Measurements from ENCODE around the gene MT1H.
"Not testable (repeated sequence)": the region's sequence is repeated elsewhere in the genome, so short reads cannot be mapped to it uniquely, and the experiment has no call there.

The MT1H gene

DNA sequence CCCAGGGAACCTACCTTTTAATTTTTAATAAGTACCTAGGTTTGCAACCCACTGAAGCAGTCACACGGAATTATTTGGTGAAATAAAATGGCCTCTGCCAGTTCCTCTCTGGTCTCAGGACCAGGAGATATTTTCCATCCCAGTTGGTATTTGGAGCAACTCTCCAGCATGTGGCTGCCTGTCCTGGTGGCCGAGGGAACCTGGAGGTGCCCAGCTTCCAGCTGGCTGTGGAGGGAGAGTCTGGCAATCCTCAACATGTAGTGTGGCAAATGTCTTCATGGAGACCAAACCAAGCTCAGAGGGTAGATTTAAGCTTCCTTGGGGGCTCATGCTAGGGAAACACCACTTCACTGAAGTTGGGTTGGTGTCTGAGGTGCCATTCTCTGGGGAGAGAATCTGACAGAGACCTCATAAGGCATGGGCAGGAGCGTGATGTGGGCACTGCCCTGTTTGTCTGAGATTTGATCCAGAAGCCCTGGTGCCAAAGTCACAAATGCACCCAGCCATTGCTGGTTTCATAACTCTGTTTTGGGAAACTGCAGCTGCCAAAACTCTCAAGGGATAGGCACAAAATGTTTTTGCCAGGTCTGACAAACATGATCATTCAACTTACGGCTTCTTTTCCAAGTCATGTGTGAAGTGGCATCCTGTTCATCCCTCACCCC lies 15.4 kb downstream of the MT1H start:
- no peak for DNase-seq (ENCODE audit: low spot score)

- no peak for DNase-seq (ENCODE audit: low spot score)
Measured at GRCh38 chr16:56686758-56687157, 17.1 kb downstream of the MT1H start.

GRCh38 chr16:56688762-56689161 lies 19.1 kb downstream of the MT1H start:
- DNase-seq (ENCODE audit: low spot score), result no peak

GRCh38 chr16:56689171-56689570 lies 19.6 kb downstream of the MT1H start:
- DNase-seq (ENCODE audit: low spot score), result no peak

DNA sequence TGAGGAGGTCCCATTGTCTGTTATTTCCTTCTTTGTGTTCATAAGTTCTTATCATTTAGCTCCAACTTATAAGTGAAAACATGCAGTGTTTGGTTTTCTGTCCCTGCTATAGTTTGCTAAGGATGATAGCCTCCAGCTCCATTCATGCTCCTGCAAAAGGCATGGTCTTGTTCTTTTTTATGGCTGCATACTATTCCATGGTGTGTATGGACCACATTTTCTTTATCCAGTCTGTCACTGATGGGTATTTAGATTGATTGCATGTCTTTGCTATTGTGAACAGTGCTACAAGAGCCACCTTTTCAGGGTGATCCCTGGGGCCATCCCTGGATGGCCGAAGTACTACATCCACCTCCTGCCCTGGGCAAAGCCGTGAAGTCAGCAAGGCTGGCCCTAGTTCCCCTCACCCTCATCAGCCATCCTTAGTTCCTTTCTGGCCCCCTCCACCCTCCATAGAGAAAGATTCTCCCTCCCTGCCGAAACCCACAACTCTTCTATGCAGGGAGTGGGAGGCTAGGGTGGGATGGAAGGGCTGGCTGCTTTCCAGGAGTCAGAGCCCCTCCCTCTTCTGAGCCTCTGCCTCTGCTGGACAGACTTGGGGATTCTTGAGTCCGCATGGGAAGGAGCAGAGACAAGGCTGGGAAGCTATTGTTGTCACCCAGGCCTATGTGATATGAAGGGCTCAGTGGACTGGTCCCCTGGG lies 21.0 kb downstream of the MT1H start:
- DNase-seq (ENCODE audit: low spot score), result no peak

- DNase-seq (ENCODE audit: low spot score), result no peak
Measured at GRCh38 chr16:56691885-56692284, 22.3 kb downstream of the MT1H start.

- DNase-seq (ENCODE audit: low spot score), result no peak
Measured at GRCh38 chr16:56695246-56695645, 25.6 kb downstream of the MT1H start.

DNA sequence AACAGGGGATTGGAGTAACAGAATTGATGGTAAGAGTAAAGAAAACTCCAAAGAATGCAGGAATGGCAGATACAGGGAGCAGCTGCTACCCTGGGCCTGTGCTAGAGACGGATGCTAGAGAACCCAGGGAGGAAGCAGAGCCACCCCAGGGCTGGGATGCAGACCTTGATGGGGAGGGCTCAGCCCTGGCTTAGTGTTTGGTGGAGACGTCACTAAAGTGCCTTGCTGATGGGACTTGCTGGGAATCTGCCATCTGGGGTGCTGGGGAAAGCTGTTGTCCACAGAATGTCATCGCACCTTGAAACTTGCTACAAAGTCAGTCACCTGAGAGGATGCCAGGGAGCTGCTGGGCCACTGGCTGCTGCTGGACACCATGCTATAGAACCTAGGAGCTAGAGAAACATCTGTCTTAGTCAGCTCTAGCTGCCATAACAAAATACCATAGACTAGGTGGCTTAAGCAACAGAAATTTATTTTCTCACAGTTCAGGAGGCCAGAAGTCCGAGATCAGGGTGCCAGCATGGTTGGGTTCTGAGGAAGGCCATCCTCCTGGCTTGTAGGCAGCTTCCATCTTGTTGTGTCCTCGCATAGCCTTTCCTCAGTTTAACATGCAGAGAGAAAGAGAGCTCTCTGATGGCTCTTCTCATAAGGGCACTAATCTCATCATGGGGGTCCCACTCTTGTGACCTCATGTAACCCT lies 28.0 kb downstream of the MT1H start:
- DNase-seq (ENCODE audit: low spot score), result no peak

DNA sequence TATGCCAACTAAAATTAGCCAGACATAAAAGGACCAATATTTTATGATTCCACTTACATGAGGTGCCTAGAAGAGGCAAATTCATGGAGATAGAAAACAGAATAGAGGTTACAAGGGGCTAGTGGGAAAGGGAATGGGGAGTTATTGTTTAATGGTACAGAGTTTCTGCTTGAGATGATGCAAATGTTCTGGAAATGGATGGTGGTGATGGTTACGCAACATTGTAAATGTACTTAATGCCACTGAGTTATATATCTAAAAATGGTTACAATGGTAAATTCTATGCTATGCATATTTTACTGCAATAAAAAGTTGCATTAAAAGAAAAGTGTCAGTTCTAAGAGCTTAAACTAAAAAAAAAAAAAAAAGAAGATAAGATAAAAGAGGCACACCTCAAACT lies 30.6 kb downstream of the MT1H start:
- no peak for DNase-seq (ENCODE audit: low spot score)

GRCh38 chr16:56700631-56701030 lies 31.0 kb downstream of the MT1H start:
- DNase-seq (ENCODE audit: low spot score), result no peak

DNA sequence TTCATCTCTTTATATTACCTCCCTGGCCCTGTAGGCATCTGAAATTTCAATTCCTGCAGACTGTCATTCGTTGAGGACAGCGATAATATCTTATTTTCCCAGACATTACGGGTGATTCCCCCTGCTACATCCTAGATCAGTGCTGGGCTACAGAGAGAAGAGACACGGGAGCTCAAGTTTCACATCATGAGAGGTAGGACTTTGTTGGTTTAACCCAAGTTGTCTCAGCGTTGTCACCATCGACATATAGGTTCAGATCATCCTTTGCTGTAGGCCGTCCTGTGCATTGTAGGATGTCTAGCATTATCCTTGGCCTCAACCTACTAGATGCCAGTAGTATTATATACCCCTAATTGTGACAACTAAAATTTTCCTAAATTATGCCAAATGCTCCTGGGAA lies 31.9 kb downstream of the MT1H start:
- no peak for DNase-seq (ENCODE audit: low spot score)

DNA sequence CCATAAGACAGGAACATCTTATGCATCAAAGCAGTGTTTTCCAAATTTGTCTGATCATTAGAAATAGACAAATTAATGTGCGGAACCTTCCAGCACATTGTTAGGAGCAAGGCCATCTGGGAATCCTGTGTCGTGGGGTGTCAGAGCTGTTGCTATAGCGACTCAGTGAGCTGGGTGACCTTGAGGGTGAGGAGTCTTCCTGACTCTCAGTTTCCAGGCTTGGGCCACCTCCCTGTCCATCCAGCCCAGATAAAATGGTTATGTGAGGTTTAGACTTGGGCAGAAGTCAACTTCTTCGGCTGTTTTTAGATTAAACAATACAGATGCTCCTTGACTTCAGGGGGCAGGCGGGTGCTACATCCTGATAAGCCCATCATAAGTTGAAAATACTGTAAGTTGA lies 33.2 kb downstream of the MT1H start:
- no peak for DNase-seq (ENCODE audit: low spot score)

DNA sequence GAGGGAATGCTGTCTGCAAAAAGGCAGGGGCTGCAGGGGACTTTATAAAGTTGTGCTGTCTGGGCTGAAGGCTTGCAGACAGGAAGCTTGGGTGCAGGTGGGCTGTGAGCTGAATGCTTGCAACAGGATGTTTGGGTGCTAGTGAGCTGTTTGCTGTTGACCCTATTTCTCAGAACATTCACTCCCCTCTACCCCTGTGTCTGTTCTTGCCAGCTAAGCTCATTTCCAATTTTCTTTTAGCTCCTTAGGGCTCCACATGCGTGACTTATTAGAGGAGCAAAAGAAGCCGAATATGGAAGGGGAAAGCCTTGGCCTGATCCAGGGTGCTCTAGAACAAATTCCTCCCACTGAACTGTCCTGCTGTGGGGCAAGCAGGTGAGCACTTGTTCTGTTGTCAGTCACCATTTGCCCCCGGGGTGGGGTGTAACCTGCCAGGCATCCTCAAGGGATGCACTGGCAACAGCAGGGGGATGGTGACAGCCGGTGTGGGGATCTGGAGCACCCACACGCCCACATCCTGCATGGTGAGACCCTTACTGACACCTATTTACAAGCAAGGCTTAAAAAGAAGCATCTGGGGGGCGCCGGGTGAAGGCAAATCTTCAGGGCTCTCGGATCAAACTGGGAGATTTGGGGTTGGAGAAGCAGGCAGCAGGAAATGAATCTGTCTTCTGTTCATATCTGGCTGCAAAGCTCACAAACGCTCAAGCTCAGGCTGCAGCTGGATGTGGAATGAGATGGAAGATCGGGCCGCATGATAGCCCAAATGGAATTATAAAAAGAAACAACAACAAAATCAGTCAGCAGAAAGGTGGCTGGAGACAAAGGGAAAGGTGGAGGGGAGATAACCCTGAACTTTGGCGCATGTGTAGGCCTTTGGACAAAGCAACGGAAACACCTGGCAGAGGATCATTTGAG lies 39.2 kb downstream of the MT1H start:
- no peak for DNase-seq (ENCODE audit: low spot score)

DNA sequence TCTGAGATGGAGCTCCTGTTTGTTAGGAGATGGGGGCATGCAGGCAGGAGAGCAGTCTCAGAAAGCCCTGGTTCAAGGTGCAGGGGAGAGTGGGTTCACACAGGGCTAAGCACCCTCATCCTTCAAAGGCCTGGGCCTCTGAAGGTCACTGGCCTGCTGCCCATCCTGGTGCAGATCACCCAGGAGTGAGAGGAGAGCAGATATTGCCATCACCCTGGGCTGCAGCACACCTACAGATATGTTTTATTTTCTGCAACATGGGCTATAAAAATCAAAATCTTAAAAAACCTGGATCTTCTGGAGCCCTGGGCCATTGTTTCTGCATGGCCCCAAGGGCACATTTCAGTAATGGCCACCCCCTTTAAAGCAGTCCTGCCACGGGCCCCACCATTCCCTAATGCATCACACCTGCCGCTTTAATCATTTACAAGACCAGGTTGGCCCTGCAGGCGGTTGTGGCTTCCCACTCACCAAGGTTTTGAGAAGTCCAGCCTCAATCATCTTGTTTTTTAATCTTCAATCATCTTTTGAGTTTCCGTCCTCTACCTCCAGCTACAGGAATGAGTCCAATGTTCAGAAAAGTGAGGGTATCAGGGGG lies 39.9 kb downstream of the MT1H start:
- DNase-seq (ENCODE audit: low spot score), result no peak

GRCh38 chr16:56710181-56710737 lies 40.6 kb downstream of the MT1H start:
- no peak for DNase-seq (ENCODE audit: low spot score)

DNA sequence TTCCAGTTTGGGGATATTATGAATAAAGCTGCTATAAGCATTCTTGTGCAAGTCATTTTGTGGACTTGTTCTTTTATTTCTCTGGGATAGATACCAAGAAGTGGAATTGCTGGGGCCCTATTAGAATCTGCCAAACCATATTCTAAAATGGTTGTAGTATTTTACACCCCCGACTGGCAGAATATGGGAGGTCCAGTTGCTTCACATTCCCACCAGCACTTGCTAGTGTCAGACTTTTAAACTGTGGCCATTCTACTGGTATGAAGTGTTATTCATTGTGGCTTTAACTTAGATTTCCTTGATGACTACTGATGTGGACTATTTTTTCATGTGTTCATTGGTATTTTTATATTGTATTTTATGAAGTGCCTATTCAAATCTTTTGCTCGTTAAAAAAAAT lies 42.2 kb downstream of the MT1H start:
- DNase-seq (ENCODE audit: low spot score), result no peak

DNA sequence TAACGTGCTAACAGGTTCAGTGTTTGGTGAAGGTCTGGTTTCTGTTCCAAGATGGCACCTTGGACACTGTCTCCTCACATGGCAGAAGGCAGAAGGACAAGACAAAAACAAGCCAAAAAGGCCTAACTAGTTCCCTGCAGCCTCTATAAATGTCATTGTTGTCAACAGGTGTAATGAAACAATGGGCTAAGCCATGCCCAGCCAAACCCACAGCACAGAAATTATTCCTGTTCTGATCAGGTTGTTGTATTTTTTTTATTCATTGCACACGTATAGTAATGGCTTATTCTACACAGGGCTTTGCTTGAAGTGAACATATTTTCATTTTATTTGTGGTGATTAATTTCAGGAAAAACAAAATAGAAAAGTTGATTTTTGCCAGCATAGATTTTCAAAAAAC lies 44.2 kb downstream of the MT1H start:
- DNase-seq (ENCODE audit: low spot score), result no peak

GRCh38 chr16:56715126-56715525 lies 45.5 kb downstream of the MT1H start:
- no peak for DNase-seq (ENCODE audit: low spot score)

- DNase-seq (ENCODE audit: low spot score), result no peak
Measured at GRCh38 chr16:56716761-56717160, 47.1 kb downstream of the MT1H start.

- not testable (repeated sequence) for DNase-seq (ENCODE audit: low spot score)
Measured at GRCh38 chr16:56717532-56717931, 47.9 kb downstream of the MT1H start.

All from hematopoietic multipotent progenitor cell treated with erythropoietin and hydrocortisone succinate and interleukin-3 and kit ligand, for 15 days (in vitro differentiated cells).